Caco-2 (cell line): ENCODE results near the gene SPATA22. TPM values are rescaled to one million over a fixed set of nuclear protein-coding genes. Genes with fewer than 3 reads are reported as not detected.
"Not testable (repeated sequence)": the region's sequence is repeated elsewhere in the genome, so short reads cannot be mapped to it uniquely, and the experiment has no call there.

ENCODE experiments used
- BruUV-seq: library from RNA; stranded (reverse); fragments of 400-500 nt; replicated peaks from 2 replicates; lab custom pipeline; 2021; lab: Mats Ljungman, UMichigan
- CTCF ChIA-PET: fragments of 300-600 bp; sonication (Branson Sonifier 250); formaldehyde crosslinking; loops from one replicate; lab custom pipeline; 2022; ENCODE audit warnings: antibody characterized with exemption; lab: Charles Lee
- POLR2A ChIA-PET: fragments of 300-600 bp; sonication (Branson Sonifier 250); formaldehyde crosslinking; loops from one replicate; lab custom pipeline; 2022; ENCODE audit warnings: antibody characterized with exemption; lab: Charles Lee
- DNase-seq, 2 experiments: peaks; one replicate each; pipeline versions ENCODE4 v3.0.0 to v3.0.0-alpha.2; 2020 to 2022
- H3K27me3 ChIP-seq: replicated peaks from 2 replicates; pipeline ENCODE4 v1.6.0; 2011; ENCODE audit warnings: low read length; ENCODE audit not compliant: control insufficient read depth, insufficient read depth
- H3K36me3 ChIP-seq: 2 replicates; pipeline ENCODE4 v1.5.1; 2011; ENCODE audit warnings: low read length; ENCODE audit not compliant: control insufficient read depth, insufficient read depth
- H3K4me1 ChIP-seq: fragments of 250-450 bp; sonication (Bioruptor Pico); 2 replicates; pipeline ENCODE4 v1.5.1; 2020; ENCODE audit warnings: mild to moderate bottlenecking
- H3K4me3 ChIP-seq: 2 replicates; pipeline ENCODE4 v1.5.1; 2011; ENCODE audit warnings: low read depth, mild to moderate bottlenecking, control low read depth, low read length
- H3K9me3 ChIP-seq: fragments of 250-450 bp; sonication (Bioruptor Pico); 2 replicates; pipeline ENCODE4 v1.5.1; 2020; ENCODE audit warnings: mild to moderate bottlenecking, moderate library complexity
- H3K27ac Mint-ChIP-seq: one replicate; pipeline ENCODE4 v1.8.0; 2022; ENCODE audit warnings: mixed read lengths; ENCODE audit not compliant: unreplicated experiment
- H3K27me3 Mint-ChIP-seq: one replicate; pipeline ENCODE4 v1.8.0; 2022; ENCODE audit warnings: mixed read lengths; ENCODE audit not compliant: insufficient read depth, unreplicated experiment
- H3K36me3 Mint-ChIP-seq: one replicate; pipeline ENCODE4 v1.8.0; 2022; ENCODE audit warnings: mild to moderate bottlenecking, mixed read lengths; ENCODE audit not compliant: insufficient read depth, unreplicated experiment
- H3K4me1 Mint-ChIP-seq: one replicate; pipeline ENCODE4 v1.8.0; 2022; ENCODE audit warnings: low read depth, mixed read lengths; ENCODE audit not compliant: unreplicated experiment
- H3K4me3 Mint-ChIP-seq: one replicate; pipeline ENCODE4 v1.8.0; 2022; ENCODE audit warnings: mild to moderate bottlenecking, moderate library complexity, mixed read lengths; ENCODE audit not compliant: unreplicated experiment
- H3K9me3 Mint-ChIP-seq: one replicate; pipeline ENCODE4 v1.8.0; 2022; ENCODE audit warnings: mixed read lengths; ENCODE audit not compliant: unreplicated experiment
- CTCF ChIP-seq, 2 experiments: fragments of 200-600 bp in 1 of 2; IDR thresholded peaks; 1 replicate in 1 of 2; 2 replicates in 1 of 2; pipeline versions ENCODE4 v1.5.1 to v1.8.0; 2011 to 2022; ENCODE audit warnings: antibody characterized with exemption in 1 of 2, control low read depth in 1 of 2, inconsistent platforms in 1 of 2, low read depth in 1 of 2, low read length in 1 of 2, mild to moderate bottlenecking in 1 of 2, moderate library complexity in 1 of 2; ENCODE audit not compliant: insufficient read depth in 1 of 2, severe bottlenecking in 1 of 2, unreplicated experiment in 1 of 2
- intact Hi-C: fragments of 100-400 bp; cut with micrococcal nuclease; formaldehyde crosslinking; loops from one replicate; pipeline ENCODE4 v1.10.0; 2022; ENCODE audit not compliant: unreplicated experiment
- total RNA-seq: library from RNA; stranded (reverse); gene quantifications from 2 replicates; pipeline ENCODE4 v1.2.3, GENCODE V29; 2022

The SPATA22 gene
- total RNA-seq, 1 experiment from 2014 or later, result not detected

GRCh38 chr17:3438368-3438767 lies 33.3 kb downstream of the SPATA22 start:
- intact Hi-C loops, result no loop called here
- Mint-ChIP-seq H3K4me3 (no peak overlapping the region), H3K4me1 (no peaks in the 10 kb centered on the region), H3K9me3 (no peaks in the 10 kb centered on the region), H3K27ac (no peak overlapping the region), H3K27me3 (peaks cover 13% of the 10 kb centered on the region), H3K36me3 (no peaks in the 10 kb centered on the region)
- no TSS peak for BruUV-seq
- no peak for TF ChIP-seq CTCF (IDR thresholded peaks at IDR 0.05; ENCODE audit: insufficient read depth in 1 of 2, low read depth in 1 of 2, low read length in 1 of 2, severe bottlenecking in 1 of 2, unreplicated experiment in 1 of 2)
- Histone ChIP-seq H3K4me3 (no peak overlapping the region), H3K4me1 (no peaks in the 10 kb centered on the region), H3K27me3 (no peaks in the 10 kb centered on the region), H3K9me3 (no peaks in the 10 kb centered on the region), H3K36me3 (no peaks in the 10 kb centered on the region)
- no peak for DNase-seq
- POLR2A ChIA-PET, result no interaction called here
- CTCF ChIA-PET, result no interaction called here

- Mint-ChIP-seq H3K27me3 (peaks cover 16% of the 10 kb centered on the region), H3K4me1 (no peaks in the 10 kb centered on the region), H3K36me3 (no peaks in the 10 kb centered on the region), H3K27ac (no peak within 1 kb of the TSS), H3K4me3 (no peak within 1 kb of the TSS), H3K9me3 (peaks cover 12% of the 10 kb centered on the region)
- no peaks in the 10 kb centered on the region for H3K4me1 ChIP-seq
- POLR2A ChIA-PET, result no interaction called here
- H3K4me3 ChIP-seq, result no peak within 1 kb of the TSS
- no peak for TF ChIP-seq CTCF (IDR thresholded peaks at IDR 0.05; ENCODE audit: insufficient read depth in 1 of 2, low read depth in 1 of 2, low read length in 1 of 2, severe bottlenecking in 1 of 2, unreplicated experiment in 1 of 2)
- H3K9me3 ChIP-seq, result no peaks in the 10 kb centered on the region; the same call in 1 of the 2 replicates
- H3K27me3 ChIP-seq, result no peaks in the 10 kb centered on the region
- CTCF ChIA-PET, result no interaction called here
- no TSS peak for BruUV-seq
- H3K36me3 ChIP-seq, result no peaks in the 10 kb centered on the region
- intact Hi-C loops, result no loop called here
- no peak for DNase-seq
Observed at GRCh38 chr17:3433741-3434140, 37.9 kb downstream of the SPATA22 start, which contains the start of gene OR1E2. Gene OR1E2 (minus strand): TSS chr17:3433841. CDS start chr17:3433841, 0 bp downstream.

DNA sequence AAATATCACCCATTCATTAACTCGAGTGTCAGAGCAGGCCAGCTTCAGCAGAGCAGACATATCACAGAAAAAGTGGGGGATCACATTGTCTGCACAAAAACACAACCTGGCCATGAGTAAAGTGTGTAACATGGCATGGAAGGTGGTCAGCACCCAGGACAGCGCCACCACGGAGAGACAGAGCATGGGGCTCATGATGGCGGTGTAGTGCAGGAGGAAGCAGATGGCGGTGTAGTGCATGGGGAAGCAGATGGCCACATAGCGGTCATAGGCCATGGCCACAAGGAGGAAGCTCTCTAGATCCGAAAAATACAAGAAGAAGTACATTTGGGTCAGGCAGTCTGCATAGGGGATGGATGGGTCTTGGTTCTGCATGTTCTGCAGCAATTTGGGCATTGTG lies 38.4 kb downstream of the SPATA22 start:
- H3K4me3 Mint-ChIP-seq, intact Hi-C loops, H3K36me3 ChIP-seq, H3K27me3 ChIP-seq, H3K4me3 ChIP-seq, H3K4me1 ChIP-seq, H3K9me3 ChIP-seq, H3K27ac Mint-ChIP-seq, BruUV-seq, H3K36me3 Mint-ChIP-seq, H3K4me1 Mint-ChIP-seq, POLR2A ChIA-PET: not testable (repeated sequence)
- CTCF ChIA-PET, result interaction anchor here (0.6 kb wide), 1 partner anchor 942 kb away, joined by 6 read pairs; no protein-coding TSS in a partner anchor
- Mint-ChIP-seq H3K9me3 (peaks cover 12% of the 10 kb centered on the region), H3K27me3 (peaks cover 16% of the 10 kb centered on the region)
- peak; percentile 51 to 54 for DNase-seq

GRCh38 chr17:3418222-3418621 lies 53.4 kb downstream of the SPATA22 start:
- no peak for DNase-seq
- intact Hi-C loops, result no loop called here
- no peaks in the 10 kb centered on the region for H3K27me3 ChIP-seq
- H3K36me3 ChIP-seq, result no peaks in the 10 kb centered on the region
- no peaks in the 10 kb centered on the region for H3K4me1 ChIP-seq
- ChIA-PET POLR2A (no interaction called here), CTCF (no interaction called here)
- H3K9me3 ChIP-seq, result no peaks in the 10 kb centered on the region
- no peaks in the 10 kb centered on the region for H3K4me1 Mint-ChIP-seq
- H3K4me3 Mint-ChIP-seq, result no peak overlapping the region
- H3K9me3 Mint-ChIP-seq, result no peaks in the 10 kb centered on the region
- peaks cover 5% of the 10 kb centered on the region for H3K27me3 Mint-ChIP-seq
- H3K4me3 ChIP-seq, result no peak overlapping the region
- BruUV-seq, result no TSS peak
- no peaks in the 10 kb centered on the region for H3K36me3 Mint-ChIP-seq
- no peak for TF ChIP-seq CTCF (IDR thresholded peaks at IDR 0.05; ENCODE audit: insufficient read depth in 1 of 2, low read depth in 1 of 2, low read length in 1 of 2, severe bottlenecking in 1 of 2, unreplicated experiment in 1 of 2)
- no peak overlapping the region for H3K27ac Mint-ChIP-seq
